GM03348 (cell line): ENCODE data around the gene VAMP3.

Experiments used
- DNase-seq: peaks from one replicate; pipeline ENCODE4 v3.0.0; 2012; ENCODE audit warnings: low spot score

Gene VAMP3

DNA sequence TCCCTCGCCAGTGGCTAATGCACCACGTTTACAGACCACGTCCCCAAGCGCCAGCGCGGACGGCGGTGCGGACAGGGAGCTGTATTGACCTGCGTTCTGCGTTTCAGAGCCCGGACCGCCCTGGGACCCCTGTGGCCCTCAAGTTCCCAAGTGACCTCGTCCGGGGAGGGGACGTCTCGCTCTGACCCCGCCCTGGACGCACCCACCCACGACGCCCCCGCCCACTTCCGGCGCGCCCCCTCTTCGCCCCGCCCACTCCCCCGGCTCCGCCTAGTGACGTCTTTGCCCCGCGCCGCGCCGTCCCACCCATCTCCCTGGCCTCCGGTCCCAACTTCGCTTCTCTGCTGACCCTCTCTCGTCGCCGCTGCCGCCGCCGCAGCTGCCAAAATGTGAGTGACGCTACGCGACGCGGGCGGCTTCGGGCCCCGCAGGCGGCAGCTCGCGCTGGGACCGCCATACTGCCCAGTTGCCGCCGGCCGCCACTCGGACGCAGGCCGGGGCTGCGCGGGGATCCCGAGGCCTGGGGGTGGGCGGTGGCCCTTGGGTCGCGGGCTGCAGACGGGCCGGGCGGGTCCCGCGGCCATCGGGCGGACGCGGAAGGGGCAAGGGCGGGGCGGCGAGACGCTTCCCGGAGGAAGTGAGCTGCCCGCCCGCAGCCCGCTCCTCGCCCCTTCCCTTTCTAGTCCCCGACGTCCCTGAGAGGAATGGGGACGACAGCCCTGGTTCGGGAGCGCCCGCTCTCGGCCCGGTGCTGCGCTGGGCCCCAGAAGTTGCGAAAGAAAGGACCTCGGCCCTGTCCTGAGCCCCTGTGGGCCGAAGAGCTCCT is at the start of gene VAMP3:
Gene VAMP3, plus strand, starts transcription at position 300 of the 826 bp plus-strand sequence. Its CDS starts 88 bp downstream, at position 388.
- DNase-seq, result peak; percentile 99

GRCh38 chr1:7721940-7722669 is 49.0 kb upstream of the VAMP3 start:
- no peak for DNase-seq

- no peak for DNase-seq
These were observed 48.5 kb upstream of the VAMP3 start for GRCh38 chr1:7722670-7723012.

GRCh38 chr1:7726623-7727022 is 44.5 kb upstream of the VAMP3 start:
- DNase-seq, result no peak

DNA sequence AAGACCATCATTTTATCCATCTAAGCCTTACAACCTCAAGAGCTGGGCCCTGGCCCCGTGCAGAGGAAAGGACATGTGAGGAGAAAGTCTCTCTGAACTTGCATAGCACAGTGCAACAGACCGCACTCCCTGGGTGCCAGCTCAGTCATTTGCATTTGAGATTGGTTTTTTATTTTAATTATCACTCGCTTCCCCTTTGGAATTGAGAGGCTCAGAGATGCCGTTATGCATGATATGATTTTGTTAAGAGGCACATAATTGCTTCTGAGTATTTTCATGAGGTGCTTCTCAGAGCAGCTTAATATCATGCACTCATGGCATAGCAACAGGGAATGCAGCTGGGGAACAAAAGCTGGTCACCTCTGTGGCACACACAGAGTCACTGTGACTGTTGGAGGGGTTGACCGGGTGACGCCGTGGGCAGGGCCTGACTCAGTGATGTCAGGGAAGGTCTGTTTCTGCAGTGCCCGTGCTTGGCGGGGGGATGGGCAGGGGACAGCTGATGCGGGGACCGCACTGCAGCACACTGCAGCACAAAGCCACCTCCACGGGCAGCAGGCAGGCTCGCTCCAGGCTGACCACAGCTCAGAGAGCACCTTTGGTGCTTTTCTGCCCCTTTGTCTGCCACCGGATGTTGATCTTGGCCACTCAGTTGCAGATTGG is 43.2 kb upstream of the VAMP3 start:
- DNase-seq, result no peak

DNA sequence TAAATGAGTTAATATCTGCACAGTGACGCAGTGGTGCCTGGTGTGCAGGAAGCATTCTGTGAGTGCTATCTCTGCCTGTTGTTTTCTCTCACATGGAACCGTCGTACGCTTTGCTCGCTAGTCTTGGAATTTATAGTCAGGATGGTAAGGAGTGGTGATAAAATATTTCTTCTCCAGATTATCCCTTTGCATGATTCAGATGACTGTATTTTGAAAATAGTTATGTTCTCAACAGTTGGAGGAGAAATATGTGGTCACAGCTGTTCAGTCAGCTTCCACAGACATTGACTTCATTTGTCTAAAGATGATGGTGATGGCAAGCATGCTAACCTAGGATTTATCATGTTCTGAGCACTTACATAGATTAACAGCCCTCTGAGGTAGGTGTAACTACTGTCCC is 41.3 kb upstream of the VAMP3 start:
- DNase-seq, result no peak

DNA sequence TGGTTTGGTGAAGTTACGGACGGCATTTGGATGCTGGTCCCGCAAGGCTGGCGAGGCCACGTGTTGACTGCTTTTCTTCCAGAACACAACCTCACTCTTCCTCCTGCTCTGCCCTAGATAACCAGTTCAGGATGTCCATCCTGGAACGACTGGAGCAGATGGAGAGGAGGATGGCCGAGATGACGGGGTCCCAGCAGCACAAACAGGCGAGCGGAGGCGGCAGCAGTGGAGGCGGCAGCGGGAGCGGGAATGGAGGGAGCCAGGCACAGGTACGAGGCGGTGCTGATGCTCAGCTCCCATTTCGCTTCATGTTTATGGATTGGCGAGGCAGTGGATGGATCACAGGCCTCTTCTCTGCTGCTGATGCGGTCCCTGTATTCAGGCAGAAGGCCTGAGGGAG is 38.8 kb upstream of the VAMP3 start:
- DNase-seq, result no peak

DNA sequence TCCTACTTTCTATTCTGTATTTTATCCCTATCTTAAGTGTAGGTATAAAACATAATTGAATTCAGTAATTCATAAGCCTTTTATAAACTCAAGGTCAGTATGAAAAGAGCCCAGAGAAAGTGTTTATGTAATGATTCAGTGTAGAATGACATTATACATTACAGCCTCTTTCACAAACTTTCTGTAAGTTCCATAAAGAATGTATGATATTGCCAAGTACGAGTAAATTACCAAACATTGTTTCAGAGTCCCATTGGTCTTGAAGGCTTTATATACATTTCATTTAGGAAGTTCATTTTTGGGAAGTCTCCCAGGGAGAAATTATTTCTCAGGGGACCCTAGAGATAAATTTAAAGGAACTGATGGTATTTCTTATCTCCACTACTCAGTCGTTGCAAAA is 37.8 kb upstream of the VAMP3 start:
- DNase-seq, result no peak

GRCh38 chr1:7738044-7738443 is 33.1 kb upstream of the VAMP3 start:
- no peak for DNase-seq

DNA sequence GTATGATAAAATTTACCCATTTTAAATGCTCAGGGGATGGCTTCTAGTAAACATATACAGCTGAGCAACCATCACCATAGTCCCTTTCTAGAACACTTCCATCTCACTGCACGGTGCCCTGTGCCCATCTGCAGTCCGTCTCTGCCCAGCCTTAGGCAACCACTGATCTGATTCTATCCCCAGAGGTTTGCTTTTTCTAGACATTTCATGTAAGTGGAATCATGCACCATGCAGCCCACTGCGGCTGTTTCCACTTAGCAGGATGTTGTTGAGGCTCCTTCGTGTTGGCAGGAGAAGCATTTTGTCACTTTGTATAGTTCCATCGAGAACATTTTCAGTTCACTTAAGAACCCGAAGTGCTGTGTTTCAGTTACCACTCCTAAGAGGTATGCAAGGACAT is 27.8 kb upstream of the VAMP3 start:
- DNase-seq, result no peak

DNA sequence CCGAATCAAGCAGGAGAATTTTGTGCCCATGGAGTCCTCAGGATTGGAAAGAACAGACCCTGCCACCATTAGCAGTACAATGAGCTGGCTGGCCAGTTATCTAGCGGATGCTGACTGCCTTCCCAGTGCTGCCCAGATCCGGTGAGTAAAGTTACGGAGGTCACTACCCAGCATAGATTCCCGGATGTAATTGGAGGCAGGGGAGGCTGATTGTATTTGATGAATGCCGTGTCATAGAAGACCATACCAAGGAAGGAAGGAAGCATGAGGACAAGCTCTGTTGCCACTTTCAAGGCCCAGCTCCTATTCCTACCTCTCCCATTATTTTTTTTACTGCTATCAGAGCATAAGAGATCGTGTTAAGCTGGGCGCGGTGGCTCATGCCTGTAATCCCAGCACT is 26.2 kb upstream of the VAMP3 start:
- no peak for DNase-seq

DNA sequence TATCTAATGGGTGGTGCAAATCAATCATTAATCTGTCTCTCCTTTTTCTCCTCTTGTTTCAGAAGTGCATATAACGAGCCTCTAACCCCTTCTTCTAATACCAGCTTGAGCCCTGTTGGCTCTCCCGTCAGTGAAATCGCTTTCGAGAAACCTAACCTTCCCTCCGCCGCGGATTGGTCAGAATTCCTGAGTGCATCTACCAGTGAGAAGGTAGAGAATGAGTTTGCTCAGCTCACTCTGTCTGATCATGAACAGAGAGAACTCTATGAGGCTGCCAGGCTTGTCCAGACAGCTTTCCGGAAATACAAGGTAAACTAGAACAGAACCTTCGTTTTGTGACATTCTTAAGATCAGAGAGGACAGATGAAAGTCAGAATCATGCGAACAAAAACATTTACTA is 25.3 kb upstream of the VAMP3 start:
- no peak for DNase-seq

- no peak for DNase-seq
These were observed 23.5 kb upstream of the VAMP3 start for GRCh38 chr1:7747605-7748004.

DNA sequence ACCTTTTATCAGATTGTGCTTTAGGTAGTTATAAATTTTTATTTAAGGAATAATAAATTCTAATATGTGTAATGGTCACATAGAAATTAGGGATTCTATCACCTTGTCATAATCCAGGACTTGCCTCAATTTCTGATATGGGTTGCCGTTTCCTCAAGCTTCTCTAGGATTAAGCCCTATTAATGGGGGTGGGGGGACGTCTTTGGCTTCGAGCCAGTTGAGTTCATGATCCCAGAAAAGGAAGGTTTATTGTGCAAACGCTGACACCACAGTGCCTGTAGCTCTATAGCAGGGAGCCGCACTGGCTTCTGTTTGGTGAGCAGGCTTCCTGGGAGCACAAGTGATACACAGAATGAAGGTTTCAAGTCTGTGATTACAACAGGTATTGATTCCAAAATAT is 22.0 kb upstream of the VAMP3 start:
- DNase-seq, result no peak

- no peak for DNase-seq
These were observed 19.9 kb upstream of the VAMP3 start for GRCh38 chr1:7751174-7751573.

DNA sequence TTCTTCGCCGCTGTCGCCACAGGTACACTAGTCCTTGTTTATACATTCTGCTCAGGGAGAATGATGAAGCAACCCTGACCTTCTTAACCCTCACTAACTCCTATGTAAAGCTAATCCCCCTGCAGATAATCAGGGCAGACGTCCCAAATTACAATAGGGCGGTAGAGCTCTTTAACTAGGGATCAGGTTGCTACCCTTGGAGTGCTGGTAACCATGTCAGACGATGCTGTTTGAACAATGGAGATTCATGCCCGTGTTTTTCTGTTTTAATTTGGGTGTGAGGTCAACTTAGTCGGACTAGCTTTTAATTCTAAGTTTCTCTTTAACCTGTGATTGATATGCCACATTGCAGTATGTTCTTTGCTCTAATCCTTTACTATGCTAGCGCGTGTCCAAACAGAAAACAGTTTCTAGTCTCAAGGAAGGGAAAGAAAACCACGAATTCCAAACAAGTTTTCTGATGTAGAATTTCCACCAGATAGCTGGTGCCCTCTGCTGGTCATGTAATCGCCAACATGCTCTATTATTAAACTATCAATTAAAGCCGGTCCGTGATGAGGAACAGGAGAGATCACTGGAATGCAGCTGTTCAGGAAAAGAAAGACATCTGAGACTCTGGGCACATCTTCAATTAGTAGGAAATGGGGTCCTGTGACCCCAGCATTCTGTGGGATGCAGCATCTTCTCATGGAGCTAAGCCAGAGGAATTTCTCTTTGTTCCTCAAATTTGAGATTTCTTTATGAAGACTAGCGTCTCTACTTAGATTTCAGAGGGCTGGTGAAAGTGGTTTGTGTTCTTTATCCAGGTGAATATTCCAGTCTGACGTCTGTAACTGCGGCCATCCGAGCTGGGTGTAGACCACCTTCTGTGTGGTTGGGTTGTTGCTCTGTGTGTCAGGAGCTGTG is 18.3 kb upstream of the VAMP3 start:
- peak; percentile 70 for DNase-seq

- DNase-seq, result no peak
These were observed 17.5 kb upstream of the VAMP3 start for GRCh38 chr1:7753641-7754040.

DNA sequence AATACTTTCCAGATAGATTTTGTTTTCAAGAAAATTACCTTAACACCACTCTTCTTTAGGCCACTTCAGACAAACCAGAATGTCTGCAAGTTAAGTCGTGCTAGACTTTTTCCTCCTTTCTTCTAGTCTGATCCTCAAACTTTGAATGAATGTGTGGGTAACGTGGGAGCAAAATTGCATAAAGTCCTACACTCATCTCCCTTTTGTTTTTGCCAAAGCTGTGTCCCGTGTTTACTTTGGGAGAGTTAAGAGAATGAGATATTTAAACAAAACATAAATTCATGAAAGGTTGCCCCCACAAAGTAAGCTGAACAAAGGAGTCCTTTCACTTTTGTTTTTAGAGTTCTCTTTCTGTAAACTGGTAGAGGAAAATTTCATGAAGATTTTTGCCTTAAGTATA is 16.9 kb upstream of the VAMP3 start:
- no peak for DNase-seq

DNA sequence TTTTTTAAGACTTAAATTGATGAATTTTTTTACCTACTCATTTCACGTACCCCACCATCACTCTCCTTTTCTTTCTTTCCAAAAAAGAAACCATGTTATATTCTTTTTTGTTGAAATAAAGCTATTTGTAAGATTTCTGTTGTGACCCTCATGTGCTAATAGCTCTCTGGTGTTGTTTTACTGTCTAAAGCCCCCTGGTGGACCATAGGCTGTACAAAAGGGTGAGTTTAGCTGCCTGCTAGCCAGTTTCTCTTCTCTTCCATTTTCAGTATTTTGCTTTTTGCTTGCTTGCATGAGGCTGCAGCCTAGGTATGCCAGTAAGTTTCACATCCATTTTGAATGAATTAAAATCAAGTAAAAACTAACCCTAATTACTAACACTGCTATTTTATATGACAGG is 15.6 kb upstream of the VAMP3 start:
- DNase-seq, result no peak

DNA sequence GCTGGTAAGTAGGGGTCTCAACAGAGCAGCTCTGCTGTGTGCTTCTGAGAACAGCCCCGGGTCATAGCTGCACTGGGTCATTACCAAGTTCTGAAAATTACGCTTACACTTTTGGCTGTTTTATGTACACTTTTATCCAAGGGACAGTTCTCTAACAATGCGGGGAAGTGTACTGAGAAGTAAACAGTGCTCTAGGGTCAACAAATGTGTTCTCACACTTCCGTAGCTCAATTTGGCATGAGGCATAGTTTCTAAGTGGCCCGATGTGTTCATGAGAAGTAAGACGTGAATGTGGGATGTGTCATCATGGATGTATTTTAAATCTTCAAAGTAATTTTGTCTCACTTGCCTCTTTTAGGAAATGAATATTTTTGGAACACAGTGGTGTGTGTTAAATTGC is 10.9 kb upstream of the VAMP3 start:
- DNase-seq, result no peak

GRCh38 chr1:7761103-7761502 is 10.0 kb upstream of the VAMP3 start:
- no peak for DNase-seq

GRCh38 chr1:7767176-7767575 is 3.9 kb upstream of the VAMP3 start:
- DNase-seq, result no peak
